T follicular helper cell (primary cell): Measurements from ENCODE around the gene CISTR.

Experiments
- DNase-seq: peaks from one replicate; pipeline ENCODE4 v3.0.0-alpha.2; 2020; ENCODE audit warnings: low read depth

CISTR gene

GRCh38 chr12:53743266-53744129, 8.3 kb downstream of the CISTR start:
- DNase-seq, result peak; percentile 43

- no peak for DNase-seq
Observed at GRCh38 chr12:53740130-53740491, 11.7 kb downstream of the CISTR start.

GRCh38 chr12:53739214-53740129, 12.3 kb downstream of the CISTR start:
- DNase-seq, result no peak

- peak; percentile 34 for DNase-seq
Observed at GRCh38 chr12:53738406-53739213, 13.2 kb downstream of the CISTR start.

- no peak for DNase-seq
Observed at GRCh38 chr12:53737951-53738405, 13.8 kb downstream of the CISTR start.

GRCh38 chr12:53737093-53737808, 14.5 kb downstream of the CISTR start:
- DNase-seq, result no peak

- DNase-seq, result no peak
Observed at GRCh38 chr12:53736592-53736991, 15.2 kb downstream of the CISTR start.

- no peak for DNase-seq
Observed at GRCh38 chr12:53735556-53735955, 16.2 kb downstream of the CISTR start.

- no peak for DNase-seq
Observed at GRCh38 chr12:53734425-53734824, 17.4 kb downstream of the CISTR start.

GRCh38 chr12:53733807-53734200, 18.0 kb downstream of the CISTR start:
- no peak for DNase-seq

GRCh38 chr12:53733051-53733806, 18.6 kb downstream of the CISTR start:
- no peak for DNase-seq

- no peak for DNase-seq
Observed at GRCh38 chr12:53729644-53730043, 22.1 kb downstream of the CISTR start.

- no peak for DNase-seq
Observed at GRCh38 chr12:53728206-53728605, 23.6 kb downstream of the CISTR start.

- DNase-seq, result peak; percentile 95
Observed at GRCh38 chr12:53727310-53728041, 24.3 kb downstream of the CISTR start, which contains the start of gene CALCOCO1. TSS of gene CALCOCO1 (minus strand) at chr12:53727452. CDS start at chr12:53725242, 2,210 bp downstream.

GRCh38 chr12:53726946-53727309, 24.9 kb downstream of the CISTR start:
- no peak for DNase-seq

- DNase-seq, result no peak
Observed at GRCh38 chr12:53726341-53726740, 25.4 kb downstream of the CISTR start.

GRCh38 chr12:53725824-53726223, 26.0 kb downstream of the CISTR start:
- no peak for DNase-seq

GRCh38 chr12:53722450-53723041, 29.2 kb downstream of the CISTR start:
- DNase-seq, result no peak

- DNase-seq, result no peak
Observed at GRCh38 chr12:53720946-53721345, 30.8 kb downstream of the CISTR start.
